KBM-7 (cell line): ENCODE data around the gene EFR3B.

ENCODE experiments used
- DNase-seq: peaks from one replicate; pipeline ENCODE4 v3.0.0-alpha.2; 2015
- in situ Hi-C: fragments of 300-500 bp; cut with MboI; formaldehyde crosslinking; loops from 2 replicates; pipeline ENCODE4 v1.14.3; 2020; ENCODE audit warnings: low sequenced_read_pairs, low pct_unique_long_range_greater_than_20kb, mixed read lengths

The EFR3B gene

GRCh38 chr2:25201265-25201664 lies 159.4 kb downstream of the EFR3B start:
- in situ Hi-C loops = no loop called here
- no peak for DNase-seq

- no peak for DNase-seq
- in situ Hi-C loops = no loop called here
Measured at GRCh38 chr2:25201794-25202193, 159.9 kb downstream of the EFR3B start.

- in situ Hi-C loops = no loop called here
Measured at GRCh38 chr2:25202275-25202674, 160.4 kb downstream of the EFR3B start.

GRCh38 chr2:25204190-25204838 lies 162.4 kb downstream of the EFR3B start:
- no peak for DNase-seq
- in situ Hi-C loops = no loop called here

More at GRCh38 chr2:25202275-25202674, 160.4 kb downstream of the EFR3B start:
- DNase-seq = no peak

GRCh38 chr2:25207078-25207545 lies 165.2 kb downstream of the EFR3B start:
- in situ Hi-C loops = no loop called here
- peak; percentile 76 for DNase-seq
